Measurements from ENCODE around the gene TMEM31. TPM values are rescaled to one million over a fixed set of nuclear protein-coding genes. Genes with fewer than 3 reads are reported as not detected.

Gene TMEM31
- total RNA-seq, 1 donor from 2014 or later: not detected

DNA sequence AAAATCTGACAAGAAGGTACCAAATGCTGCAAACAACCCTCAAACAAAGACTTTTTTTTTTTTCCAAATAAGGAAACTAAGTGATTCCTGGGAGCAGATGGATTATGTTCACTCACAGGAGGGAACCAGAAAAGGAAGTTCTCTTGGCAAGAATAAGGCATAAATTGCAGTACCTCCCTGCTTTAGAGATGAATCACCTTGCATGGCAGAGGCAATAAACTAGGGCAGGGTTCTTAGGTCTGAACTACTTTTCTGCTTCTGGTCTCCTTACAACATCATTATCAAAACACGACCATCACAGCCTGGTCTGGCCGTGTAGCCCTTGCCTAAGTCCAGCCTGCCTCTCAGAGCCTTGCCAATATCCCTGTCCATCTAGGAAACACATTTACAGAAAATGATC, 6.3 kb downstream of the TMEM31 start:
- Histone ChIP-seq H3K27me3 (ENCODE audit: control insufficient read depth, insufficient read depth, low read length) (no peaks in the 10 kb centered on the region), H3K4me3 (ENCODE audit: low read depth, low read length) (no peak overlapping the region), H3K36me3 (ENCODE audit: control insufficient read depth, insufficient read depth, low read length) (no peaks in the 10 kb centered on the region)
- TF ChIP-seq, protein P1, sequence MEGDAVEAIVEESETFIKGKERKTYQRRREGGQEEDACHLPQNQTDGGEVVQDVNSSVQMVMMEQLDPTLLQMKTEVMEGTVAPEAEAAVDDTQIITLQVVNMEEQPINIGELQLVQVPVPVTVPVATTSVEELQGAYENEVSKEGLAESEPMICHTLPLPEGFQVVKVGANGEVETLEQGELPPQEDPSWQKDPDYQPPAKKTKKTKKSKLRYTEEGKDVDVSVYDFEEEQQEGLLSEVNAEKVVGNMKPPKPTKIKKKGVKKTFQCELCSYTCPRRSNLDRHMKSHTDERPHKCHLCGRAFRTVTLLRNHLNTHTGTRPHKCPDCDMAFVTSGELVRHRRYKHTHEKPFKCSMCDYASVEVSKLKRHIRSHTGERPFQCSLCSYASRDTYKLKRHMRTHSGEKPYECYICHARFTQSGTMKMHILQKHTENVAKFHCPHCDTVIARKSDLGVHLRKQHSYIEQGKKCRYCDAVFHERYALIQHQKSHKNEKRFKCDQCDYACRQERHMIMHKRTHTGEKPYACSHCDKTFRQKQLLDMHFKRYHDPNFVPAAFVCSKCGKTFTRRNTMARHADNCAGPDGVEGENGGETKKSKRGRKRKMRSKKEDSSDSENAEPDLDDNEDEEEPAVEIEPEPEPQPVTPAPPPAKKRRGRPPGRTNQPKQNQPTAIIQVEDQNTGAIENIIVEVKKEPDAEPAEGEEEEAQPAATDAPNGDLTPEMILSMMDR (IDR thresholded peaks at IDR 0.05; ENCODE audit: insufficient read depth, low read length, severe bottlenecking): no peak
- peak; percentile 79 for DNase-seq (ENCODE audit: low read depth)
- FAIRE-seq: no peak

DNA sequence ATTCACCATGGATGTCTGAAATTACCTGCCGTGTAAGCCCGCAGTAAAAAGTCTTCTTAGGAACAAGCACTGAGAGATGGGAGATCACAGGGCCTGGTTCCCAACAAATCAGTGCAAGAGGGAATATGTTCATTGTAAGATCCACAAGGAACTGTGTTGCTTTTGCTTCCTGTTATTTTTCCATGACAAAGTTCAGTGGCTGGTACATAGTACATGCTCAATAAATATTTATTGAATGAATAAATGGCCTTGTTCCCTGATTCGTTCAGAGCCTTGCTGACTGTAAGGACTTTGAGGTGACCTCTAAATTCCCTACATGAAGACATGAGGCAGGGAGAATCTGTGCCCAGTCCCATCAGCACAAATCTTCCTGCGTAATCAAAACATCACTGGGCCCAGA, 7.4 kb downstream of the TMEM31 start:
- TF ChIP-seq, protein P1 (IDR thresholded peaks at IDR 0.05; ENCODE audit: insufficient read depth, low read length, severe bottlenecking): no peak
- H3K36me3 ChIP-seq (ENCODE audit: control insufficient read depth, insufficient read depth, low read length): no peaks in the 10 kb centered on the region
- no peak for DNase-seq (ENCODE audit: low read depth)
- no peaks in the 10 kb centered on the region for H3K27me3 ChIP-seq (ENCODE audit: control insufficient read depth, insufficient read depth, low read length)
- no peak overlapping the region for H3K4me3 ChIP-seq (ENCODE audit: low read depth, low read length)
- FAIRE-seq: no peak

DNA sequence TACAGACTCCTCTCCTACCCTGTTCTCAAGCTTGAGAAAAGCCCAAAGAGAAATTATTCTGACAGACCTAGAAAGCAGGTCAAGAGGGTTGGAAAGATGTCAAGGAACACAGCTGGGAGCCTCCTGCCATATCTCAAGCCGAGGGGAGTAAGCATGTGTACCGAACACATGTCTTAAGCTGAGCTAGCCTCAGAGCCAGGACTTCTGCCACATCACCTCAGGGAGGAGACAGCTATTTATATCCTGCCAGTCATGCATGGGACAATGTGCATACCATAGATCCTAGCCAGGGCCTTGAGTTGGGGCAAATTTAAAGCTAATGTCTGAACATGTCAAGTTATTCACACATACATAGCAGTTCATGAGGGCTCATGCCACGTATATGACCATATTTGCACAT, 11.8 kb downstream of the TMEM31 start:
- FAIRE-seq: no peak
- TF ChIP-seq, protein P1 (IDR thresholded peaks at IDR 0.05; ENCODE audit: insufficient read depth, low read length, severe bottlenecking): no peak

DNA sequence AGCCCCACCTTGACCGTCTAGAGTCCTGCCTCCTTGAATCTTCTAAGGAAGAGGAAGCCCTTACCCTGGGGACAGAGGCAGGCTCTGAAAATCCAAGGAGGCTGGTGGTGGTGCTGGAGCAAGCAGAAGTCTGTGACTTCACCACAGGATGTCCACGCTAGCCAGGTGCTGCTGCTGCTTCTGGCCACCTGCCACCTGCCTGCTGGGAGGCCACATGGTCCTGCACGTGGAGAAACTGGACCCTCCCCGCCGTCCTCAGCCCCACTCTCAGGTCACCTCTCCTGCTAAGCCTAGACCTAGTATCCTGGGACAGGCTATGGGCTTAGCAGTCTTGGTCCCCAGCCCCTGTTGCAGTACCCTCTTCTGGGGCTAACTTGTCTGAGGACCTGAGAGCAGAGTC, 15.8 kb downstream of the TMEM31 start:
- TF ChIP-seq, protein P1 (IDR thresholded peaks at IDR 0.05; ENCODE audit: insufficient read depth, low read length, severe bottlenecking): no peak
- no peak for FAIRE-seq

More for the DNA sequence above, 11.8 kb downstream of the TMEM31 start:
- DNase-seq (ENCODE audit: low read depth): peak; percentile 90
- Histone ChIP-seq H3K27me3 (ENCODE audit: control insufficient read depth, insufficient read depth, low read length) (no peaks in the 10 kb centered on the region), H3K4me3 (ENCODE audit: low read depth, low read length) (no peak overlapping the region), H3K36me3 (ENCODE audit: control insufficient read depth, insufficient read depth, low read length) (no peaks in the 10 kb centered on the region)

DNA sequence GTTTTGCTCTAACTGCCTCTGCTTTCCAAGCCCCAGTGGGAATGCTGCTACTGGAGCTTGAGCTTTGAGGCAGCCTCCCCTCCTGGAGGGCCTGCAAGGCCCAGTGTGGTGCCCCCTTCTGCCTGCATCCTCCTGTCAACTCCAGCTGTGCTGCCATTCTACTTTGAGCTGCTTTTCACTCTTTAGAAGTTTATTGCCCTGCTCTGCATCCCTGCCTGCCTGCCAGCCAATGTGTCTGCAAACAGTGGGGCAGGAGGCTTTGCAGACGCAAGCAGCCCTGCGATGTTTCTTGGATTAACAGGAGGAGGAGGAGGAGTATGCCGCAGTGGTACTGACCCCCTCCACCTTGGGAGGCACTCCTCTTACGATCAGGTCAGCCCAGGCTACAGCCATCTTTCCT, 16.4 kb downstream of the TMEM31 start:
- no peaks in the 10 kb centered on the region for H3K27me3 ChIP-seq (ENCODE audit: control insufficient read depth, insufficient read depth, low read length)
- TF ChIP-seq, protein P1 (IDR thresholded peaks at IDR 0.05; ENCODE audit: insufficient read depth, low read length, severe bottlenecking): no peak
- FAIRE-seq (no peak), DNase-seq (ENCODE audit: low read depth) (no peak)
- H3K36me3 ChIP-seq (ENCODE audit: control insufficient read depth, insufficient read depth, low read length): no peaks in the 10 kb centered on the region
- no peak overlapping the region for H3K4me3 ChIP-seq (ENCODE audit: low read depth, low read length)

More for the DNA sequence above, 15.8 kb downstream of the TMEM31 start:
- no peak for DNase-seq (ENCODE audit: low read depth)
- Histone ChIP-seq H3K4me3 (ENCODE audit: low read depth, low read length) (no peak overlapping the region), H3K36me3 (ENCODE audit: control insufficient read depth, insufficient read depth, low read length) (no peaks in the 10 kb centered on the region), H3K27me3 (ENCODE audit: control insufficient read depth, insufficient read depth, low read length) (no peaks in the 10 kb centered on the region)

DNA sequence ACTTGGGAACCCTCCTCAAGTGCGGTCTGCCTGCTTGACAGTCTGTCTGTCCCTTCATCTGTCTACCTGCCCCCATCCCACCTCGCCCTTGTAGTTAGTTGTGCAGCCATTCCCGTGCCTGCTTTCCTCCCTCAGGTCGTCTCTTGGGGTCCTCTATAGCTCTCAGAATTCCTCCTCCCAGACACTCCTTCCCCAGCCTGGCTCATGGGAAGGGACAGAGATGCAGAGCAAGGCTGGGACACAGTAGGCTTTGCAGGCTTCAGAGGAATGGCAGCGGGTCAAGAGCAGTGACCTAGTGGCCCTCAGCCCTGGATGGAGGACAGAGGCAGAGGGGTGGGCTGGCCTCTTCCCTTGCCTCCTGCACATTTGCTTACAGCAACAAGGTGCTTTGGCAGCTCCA, 18.3 kb downstream of the TMEM31 start:
- DNase-seq (ENCODE audit: low read depth) (no peak), FAIRE-seq (no peak)
- Histone ChIP-seq H3K4me3 (ENCODE audit: low read depth, low read length) (no peak overlapping the region), H3K36me3 (ENCODE audit: control insufficient read depth, insufficient read depth, low read length) (no peaks in the 10 kb centered on the region), H3K27me3 (ENCODE audit: control insufficient read depth, insufficient read depth, low read length) (no peaks in the 10 kb centered on the region)
- TF ChIP-seq, protein P1 (IDR thresholded peaks at IDR 0.05; ENCODE audit: insufficient read depth, low read length, severe bottlenecking): no peak
